ENCODE measurements around the gene EZH2.

DNA sequence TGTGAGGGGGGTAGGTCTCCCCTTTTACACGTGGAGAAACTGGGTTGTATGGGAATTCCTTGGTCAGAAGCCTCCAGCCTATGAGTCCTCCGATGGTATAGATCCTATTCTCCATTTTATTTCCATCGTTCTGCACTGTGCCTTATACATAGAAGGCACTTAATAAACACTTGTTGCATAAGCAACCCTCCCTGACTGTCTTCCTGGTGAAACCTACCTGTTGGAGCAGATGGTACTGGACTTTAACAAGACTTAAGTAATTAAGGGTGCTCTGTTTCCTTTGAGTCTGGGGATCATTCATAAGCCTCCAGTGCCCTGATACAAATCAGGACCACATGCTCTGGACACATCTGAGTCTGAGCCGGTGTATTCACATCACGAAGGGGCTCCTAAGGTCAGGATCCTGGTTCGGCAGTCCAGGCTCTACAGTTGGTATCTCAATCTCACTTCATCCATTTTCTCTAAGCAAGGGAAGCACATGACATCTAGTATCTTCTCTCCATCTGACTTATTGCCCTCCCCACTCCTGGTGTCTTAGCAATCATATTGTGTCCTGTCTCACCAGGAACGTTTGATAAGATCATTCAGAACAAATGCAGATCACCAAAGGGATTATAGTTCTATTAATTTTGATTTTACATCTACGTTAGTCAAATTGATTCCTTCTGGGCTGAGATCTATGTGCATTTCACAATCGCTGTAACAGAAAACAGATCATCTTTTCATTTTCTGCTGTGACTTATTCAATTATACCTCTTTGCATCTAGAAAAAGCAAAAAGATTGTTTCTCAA, 22.8 kb upstream of the EZH2 start:
- TF ChIP-seq, protein P1, sequence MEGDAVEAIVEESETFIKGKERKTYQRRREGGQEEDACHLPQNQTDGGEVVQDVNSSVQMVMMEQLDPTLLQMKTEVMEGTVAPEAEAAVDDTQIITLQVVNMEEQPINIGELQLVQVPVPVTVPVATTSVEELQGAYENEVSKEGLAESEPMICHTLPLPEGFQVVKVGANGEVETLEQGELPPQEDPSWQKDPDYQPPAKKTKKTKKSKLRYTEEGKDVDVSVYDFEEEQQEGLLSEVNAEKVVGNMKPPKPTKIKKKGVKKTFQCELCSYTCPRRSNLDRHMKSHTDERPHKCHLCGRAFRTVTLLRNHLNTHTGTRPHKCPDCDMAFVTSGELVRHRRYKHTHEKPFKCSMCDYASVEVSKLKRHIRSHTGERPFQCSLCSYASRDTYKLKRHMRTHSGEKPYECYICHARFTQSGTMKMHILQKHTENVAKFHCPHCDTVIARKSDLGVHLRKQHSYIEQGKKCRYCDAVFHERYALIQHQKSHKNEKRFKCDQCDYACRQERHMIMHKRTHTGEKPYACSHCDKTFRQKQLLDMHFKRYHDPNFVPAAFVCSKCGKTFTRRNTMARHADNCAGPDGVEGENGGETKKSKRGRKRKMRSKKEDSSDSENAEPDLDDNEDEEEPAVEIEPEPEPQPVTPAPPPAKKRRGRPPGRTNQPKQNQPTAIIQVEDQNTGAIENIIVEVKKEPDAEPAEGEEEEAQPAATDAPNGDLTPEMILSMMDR (IDR thresholded peaks at IDR 0.05): no peak
- no peak for TF ChIP-seq POLR2A (IDR thresholded peaks at IDR 0.05)

All from right lobe of liver (tissue), 4 donors.